H1 (cell line): ENCODE data around the gene SCYGR4. TPM values are rescaled to one million over a fixed set of nuclear protein-coding genes. Genes with fewer than 3 reads are reported as not detected.

ENCODE experiments used
- CTCF ChIA-PET: fragments of 300-600 bp; sonication (Branson Sonifier 250); formaldehyde crosslinking; loops from one replicate; lab custom pipeline; 2021; ENCODE audit not compliant: partially characterized antibody; lab: Charles Lee
- POLR2A ChIA-PET: fragments of 300-600 bp; sonication (Branson Sonifier 250); formaldehyde crosslinking; loops from one replicate; lab custom pipeline; 2021; ENCODE audit warnings: inconsistent platforms; ENCODE audit not compliant: partially characterized antibody; lab: Charles Lee
- DNase-seq, 2 experiments: peaks; one replicate each; pipeline versions ENCODE4 v3.0.0 to v3.0.0-alpha.2; 2010 to 2022; ENCODE audit warnings: low spot score in 2 of 2, low read depth in 1 of 2, mixed read lengths in 1 of 2
- FAIRE-seq: peaks from 2 replicates; lab custom pipeline; 2011; peaks lifted over from hg19 to GRCh38; lab: Jason Lieb, UNC
- H2AFZ ChIP-seq: 2 replicates; pipeline ENCODE4 v1.8.1; 2012; ENCODE audit warnings: low read length, inconsistent platforms
- H2AK5ac ChIP-seq: 2 replicates; pipeline ENCODE4 v1.6.1; 2013; ENCODE audit warnings: low read depth, low read length
- H2BK120ac ChIP-seq: replicated peaks from 2 replicates; pipeline ENCODE3; 2013; ENCODE audit warnings: low read depth, low read length, inconsistent platforms
- H2BK12ac ChIP-seq: 2 replicates; pipeline ENCODE4 v1.6.1; 2013; ENCODE audit warnings: low read depth, low read length
- H2BK15ac ChIP-seq: 2 replicates; pipeline ENCODE4 v1.6.1; 2013; ENCODE audit warnings: low read length
- H2BK20ac ChIP-seq: 2 replicates; pipeline ENCODE4 v1.6.1; 2013; ENCODE audit warnings: low read length
- H2BK5ac ChIP-seq: 2 replicates; pipeline ENCODE4 v1.6.1; 2013; ENCODE audit warnings: low read depth, low read length
- H3K14ac ChIP-seq: 2 replicates; pipeline ENCODE4 v1.6.1; 2013; ENCODE audit warnings: inconsistent platforms; ENCODE audit not compliant: insufficient read length
- H3K18ac ChIP-seq: 2 replicates; pipeline ENCODE4 v1.6.1; 2013; ENCODE audit warnings: low read length; ENCODE audit errors: extremely low read depth
- H3K23ac ChIP-seq: 2 replicates; pipeline ENCODE4 v1.6.1; 2013; ENCODE audit warnings: inconsistent platforms; ENCODE audit not compliant: insufficient read length
- H3K23me2 ChIP-seq: 2 replicates; pipeline ENCODE4 v1.6.1; 2013; ENCODE audit warnings: low read depth, low read length
- H3K27ac ChIP-seq: 2 replicates; pipeline ENCODE4 v1.6.1; 2011; ENCODE audit warnings: low read depth, low read length, inconsistent platforms
- H3K27me3 ChIP-seq, 4 experiments: replicated peaks in 1 of 4; 1 replicate in 1 of 4; 2 replicates in 3 of 4; pipeline versions ENCODE4 v1.6.1 to v1.8.1; 2011 to 2013; ENCODE audit warnings: low read length in 3 of 4, mild to moderate bottlenecking in 3 of 4, inconsistent platforms in 2 of 4, mixed read lengths in 2 of 4, moderate library complexity in 1 of 4; ENCODE audit not compliant: control insufficient read depth in 3 of 4, insufficient read depth in 3 of 4; ENCODE audit errors: extremely low read depth in 1 of 4
- H3K36me3 ChIP-seq, 4 experiments: 2 replicates each; pipeline versions ENCODE4 v1.6.1 to v1.8.1; 2011 to 2013; ENCODE audit warnings: mild to moderate bottlenecking in 4 of 4, low read length in 3 of 4, moderate library complexity in 2 of 4, control low read depth in 1 of 4, inconsistent platforms in 1 of 4; ENCODE audit not compliant: insufficient read depth in 4 of 4, control insufficient read depth in 2 of 4
- H3K4ac ChIP-seq: replicated peaks from 2 replicates; pipeline ENCODE3; 2013; ENCODE audit warnings: low read length, low read depth, mixed read lengths, inconsistent platforms; ENCODE audit not compliant: insufficient read length
- H3K4me1 ChIP-seq, 4 experiments: replicated peaks in 1 of 4; 1 replicate in 1 of 4; 2 replicates in 3 of 4; pipeline versions ENCODE4 v1.6.1 to v1.8.1; 2011 to 2013; ENCODE audit warnings: low read length in 3 of 4, inconsistent platforms in 2 of 4, mixed read lengths in 1 of 4; ENCODE audit not compliant: insufficient read depth in 4 of 4, control insufficient read depth in 3 of 4
- H3K4me2 ChIP-seq, 2 experiments: 2 replicates each; pipeline versions ENCODE4 v1.6.1 to v1.8.1; 2011 to 2013; ENCODE audit warnings: low read depth in 2 of 2, low read length in 2 of 2, control low read depth in 1 of 2, inconsistent platforms in 1 of 2, mild to moderate bottlenecking in 1 of 2; ENCODE audit not compliant: insufficient read depth in 1 of 2
- H3K4me3 ChIP-seq, 4 experiments: fragments of 200-600, 300-600 bp in 1 of 4; sonication (generic), shearing (Covaris generic), sonication (Bioruptor Twin) in 1 of 4; 2 replicates each; pipeline versions ENCODE4 v1.5.1 to v1.8.1; 2011 to 2016; ENCODE audit warnings: low read length in 4 of 4, low read depth in 3 of 4, control low read depth in 2 of 4, inconsistent platforms in 2 of 4, mild to moderate bottlenecking in 2 of 4, mixed read lengths in 1 of 4, moderate library complexity in 1 of 4; ENCODE audit not compliant: insufficient read depth in 2 of 4; ENCODE audit errors: extremely low read depth in 1 of 4
- H3K56ac ChIP-seq: replicated peaks from 2 replicates; pipeline ENCODE3; 2013; ENCODE audit warnings: low read depth, mild to moderate bottlenecking, mixed read lengths, low read length, inconsistent platforms; ENCODE audit not compliant: insufficient read length
- H3K79me1 ChIP-seq: 2 replicates; pipeline ENCODE4 v1.6.1; 2013; ENCODE audit warnings: low read depth, low read length, control low read depth
- H3K79me2 ChIP-seq, 2 experiments: 2 replicates each; pipeline versions ENCODE4 v1.6.1 to v1.8.1; 2012 to 2013; ENCODE audit warnings: low read length in 2 of 2, mild to moderate bottlenecking in 2 of 2, inconsistent platforms in 1 of 2; ENCODE audit not compliant: insufficient read depth in 2 of 2, control insufficient read depth in 1 of 2
- H3K9ac ChIP-seq, 4 experiments: replicated peaks in 1 of 4; 1 replicate in 1 of 4; 2 replicates in 3 of 4; pipeline versions ENCODE4 v1.6.1 to v1.8.1; 2011 to 2013; ENCODE audit warnings: low read depth in 3 of 4, low read length in 3 of 4, control low read depth in 2 of 4, mild to moderate bottlenecking in 2 of 4, moderate library complexity in 2 of 4, inconsistent platforms in 1 of 4; ENCODE audit errors: extremely low read depth in 1 of 4
- H3K9me3 ChIP-seq, 2 experiments: 2 replicates each; pipeline versions ENCODE4 v1.6.1 to v1.8.1; 2012 to 2013; ENCODE audit warnings: mild to moderate bottlenecking in 2 of 2, moderate library complexity in 2 of 2, control low read depth in 1 of 2, inconsistent platforms in 1 of 2, low read depth in 1 of 2, low read length in 1 of 2, mixed read lengths in 1 of 2; ENCODE audit not compliant: insufficient read depth in 2 of 2
- H4K20me1 ChIP-seq, 2 experiments: replicated peaks in 1 of 2; 2 replicates each; pipeline versions ENCODE3 to v1.8.1; 2011 to 2013; ENCODE audit warnings: inconsistent platforms in 2 of 2, low read length in 2 of 2, mild to moderate bottlenecking in 1 of 2; ENCODE audit not compliant: insufficient read depth in 2 of 2, control insufficient read depth in 1 of 2
- H4K5ac ChIP-seq: 2 replicates; pipeline ENCODE4 v1.6.1; 2013; ENCODE audit warnings: low read length, low read depth, mixed read lengths, inconsistent platforms; ENCODE audit not compliant: insufficient read length
- H4K8ac ChIP-seq: 2 replicates; pipeline ENCODE4 v1.8.0; 2013; ENCODE audit warnings: mild to moderate bottlenecking, moderate library complexity, low read length, inconsistent platforms; ENCODE audit not compliant: insufficient read depth; ENCODE audit errors: extremely low read depth
- H4K91ac ChIP-seq: replicated peaks from 2 replicates; pipeline ENCODE3; 2013; ENCODE audit warnings: low read length, mixed read lengths, inconsistent platforms; ENCODE audit not compliant: insufficient read length
- BACH1 ChIP-seq: IDR thresholded peaks from 2 replicates; pipeline ENCODE4 v1.6.1; 2012; ENCODE audit warnings: low read length, improper control_type of control experiment
- BRCA1 ChIP-seq: IDR thresholded peaks from 2 replicates; pipeline ENCODE4 v1.6.1; 2012; ENCODE audit warnings: low read depth, low read length, improper control_type of control experiment
- CEBPB ChIP-seq: IDR thresholded peaks from 2 replicates; pipeline ENCODE4 v1.6.1; 2012; ENCODE audit warnings: low read depth, low read length
- EZH2 ChIP-seq: fragments of 200-600 bp; sonication (generic); IDR thresholded peaks from 2 replicates; pipeline ENCODE4 v1.7.1; 2012; ENCODE audit warnings: low read depth, mild to moderate bottlenecking, moderate library complexity, low read length, inconsistent platforms; ENCODE audit not compliant: severe bottlenecking
- HDAC6 ChIP-seq: IDR thresholded peaks from one replicate; pipeline ENCODE4 v1.7.1; 2012; ENCODE audit warnings: low read depth, mild to moderate bottlenecking, inconsistent platforms, low read length, moderate library complexity
- JUND ChIP-seq: IDR thresholded peaks from 2 replicates; pipeline ENCODE4 v1.6.1; 2011; ENCODE audit warnings: mild to moderate bottlenecking, improper control_type of control experiment, low read length
- KDM1A ChIP-seq: fragments of 200-600, 300-600 bp; sonication (generic); IDR thresholded peaks from 2 replicates; pipeline ENCODE4 v1.7.1; 2016; ENCODE audit warnings: mild to moderate bottlenecking, low read length, borderline replicate concordance
- KDM4A ChIP-seq: IDR thresholded peaks from one replicate; pipeline ENCODE4 v1.7.1; 2012; ENCODE audit warnings: low read depth, mild to moderate bottlenecking, moderate library complexity, low read length, inconsistent platforms; ENCODE audit not compliant: severe bottlenecking
- KDM5A ChIP-seq: fragments of 200-600 bp; IDR thresholded peaks from 2 replicates; pipeline ENCODE4 v1.7.1; 2012; ENCODE audit warnings: mild to moderate bottlenecking, low read length, inconsistent platforms, mixed read lengths
- SAP30 ChIP-seq: fragments of 300-600 bp; sonication (generic); IDR thresholded peaks from 2 replicates; pipeline ENCODE4 v1.7.1; 2012; ENCODE audit warnings: low read length, moderate library complexity, mild to moderate bottlenecking, inconsistent platforms; ENCODE audit not compliant: insufficient read depth, insufficient replicate concordance
- SIRT6 ChIP-seq: IDR thresholded peaks from one replicate; pipeline ENCODE4 v1.7.1; 2012; ENCODE audit warnings: low read length, inconsistent platforms
- SUZ12 ChIP-seq: fragments of 200-600 bp; sonication (generic); IDR thresholded peaks from 2 replicates; pipeline ENCODE4 v1.6.1; 2012; ENCODE audit warnings: mild to moderate bottlenecking, inconsistent platforms, low read length, moderate library complexity, mixed read lengths
- ZNF274 ChIP-seq: IDR thresholded peaks from 2 replicates; pipeline ENCODE4 v1.7.0; 2012; ENCODE audit warnings: low read length, borderline replicate concordance; ENCODE audit errors: extremely low read depth
- WGBS, 2 experiments: shearing (Covaris generic) in 1 of 2; methylation state at CpG; one replicate each; pipeline versions ENCODE4 v1.1.6 to v1.1.7; 2013 to 2015; ENCODE audit warnings: low lambda C conversion rate in 2 of 2, mixed read lengths in 2 of 2, inconsistent platforms in 1 of 2, low coverage in 1 of 2, missing lambda C conversion rate in 1 of 2; ENCODE audit not compliant: insufficient replicate concordance in 2 of 2, insufficient coverage in 1 of 2, insufficient read length in 1 of 2; ENCODE audit errors: extremely low coverage in 1 of 2, missing lambda C conversion rate in 1 of 2; 5-methylcytosine and 5-hydroxymethylcytosine counted together
- polyA plus RNA-seq, 7 experiments: library from polyadenylated mRNA; depleted of rRNA in 3 of 7; stranded (reverse) in 5 of 7; unstranded in 2 of 7; fragments of >200 nt in 5 of 7; fragments of 200-250 nt in 2 of 7; gene quantifications; 1 replicate in 5 of 7; 2 replicates in 1 of 7; 4 replicates in 1 of 7; pipeline versions ENCODE4 v1.2.1 to v1.2.3, GENCODE V29; 2011 to 2013; ENCODE audit warnings: missing spikeins in 2 of 7, mixed read lengths in 2 of 7
- total RNA-seq: library from RNA; stranded (reverse); fragmentation: NEBNext Ultra II Directional; extraction: Animal tissue kit (Norgen Biotek cat#: 25700); gene quantifications from 2 replicates; pipeline ENCODE4 v1.2.1, GENCODE V29; 2021
- TF ChIP-seq, protein P1 (sequence below): IDR thresholded peaks from 2 replicates; pipeline ENCODE4 v1.6.1; 2012; ENCODE audit warnings: inconsistent platforms

SCYGR4 gene
- total and polyA plus RNA-seq, 2 of the 8 experiments (the other 6 are each of a cell fraction or from before 2014, with no cell fraction given), result not detected

DNA sequence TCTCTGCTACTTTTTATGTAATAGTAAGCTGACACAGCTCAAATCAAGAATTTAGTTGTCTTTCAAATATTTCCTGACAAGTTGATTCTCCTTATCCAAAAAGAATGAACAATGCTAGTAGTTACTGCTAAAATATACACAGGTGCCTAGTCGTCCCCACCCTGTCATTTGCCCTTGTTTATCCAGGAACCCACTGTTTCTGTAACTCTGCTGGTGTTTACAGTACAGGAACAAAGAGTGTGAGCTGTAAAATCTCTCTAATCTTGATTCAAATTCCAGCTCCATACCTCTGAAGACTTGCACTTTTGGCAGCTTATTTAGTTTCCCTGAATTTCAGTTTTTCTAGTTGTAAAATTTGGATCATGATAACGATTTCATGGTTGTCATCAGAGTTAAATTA, 39.7 kb upstream of the SCYGR4 start:
- POLR2A ChIA-PET, result no interaction called here

More for the DNA sequence above, 39.7 kb upstream of the SCYGR4 start:
- no peak overlapping the region for H3K9ac ChIP-seq
- H2BK5ac ChIP-seq, result no peak overlapping the region
- H3K36me3 ChIP-seq, result no peaks in the 10 kb centered on the region
- H3K4me2 ChIP-seq, result no peak overlapping the region
- DNase-seq, result no peak
- no peak overlapping the region for H2BK120ac ChIP-seq
- no peaks in the 10 kb centered on the region; the same call in 1 of the 2 replicates for H3K23me2 ChIP-seq
- TF ChIP-seq KDM1A (no peak), KDM4A (no peak), SAP30 (no peak), CEBPB (no peak), SIRT6 (no peak), BRCA1 (no peak), HDAC6 (no peak), KDM5A (no peak), ZNF274 (no peak), SUZ12 (no peak), JUND (no peak), BACH1 (no peak), EZH2 (no peak)
- TF ChIP-seq, protein P1, sequence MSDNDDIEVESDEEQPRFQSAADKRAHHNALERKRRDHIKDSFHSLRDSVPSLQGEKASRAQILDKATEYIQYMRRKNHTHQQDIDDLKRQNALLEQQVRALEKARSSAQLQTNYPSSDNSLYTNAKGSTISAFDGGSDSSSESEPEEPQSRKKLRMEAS, result no peak
- no peak overlapping the region for H4K8ac ChIP-seq
- no peak overlapping the region for H2AFZ ChIP-seq
- CTCF ChIA-PET, result interaction anchor here (0.7 to 1.9 kb wide), 4 partner anchors 11 to 285 kb away, joined by 3 to 5 read pairs (median 4); no protein-coding TSS in a partner anchor
- no peak overlapping the region for H2BK15ac ChIP-seq
- H3K14ac ChIP-seq, result no peak overlapping the region
- no peaks in the 10 kb centered on the region for H3K79me2 ChIP-seq
- H4K20me1 ChIP-seq, result no peaks in the 10 kb centered on the region
- no peak for FAIRE-seq
- H3K56ac ChIP-seq, result no peak overlapping the region
- H3K27me3 ChIP-seq, result no peaks in the 10 kb centered on the region
- H3K4me3 ChIP-seq, result no peak overlapping the region
- WGBS, 2 experiments, result 74% methylated on average over 2 of the region's 2 CpGs; no CpG with 5 or more reads in 1 of the 2 experiments
- no peak overlapping the region for H4K91ac ChIP-seq
- no peak overlapping the region for H2BK20ac ChIP-seq
- no peak overlapping the region for H4K5ac ChIP-seq
- H3K4me1 ChIP-seq, result 0 out of 7 replicates have a peak, but pooled peaks cover 0 to 3% (median 0%) of the 10 kb centered on the region in 4 experiments
- H2BK12ac ChIP-seq, result no peak overlapping the region
- no peaks in the 10 kb centered on the region for H3K79me1 ChIP-seq
- peaks cover 6 to 9% of the 10 kb centered on the region in 2 experiments; a peak in 3 of 4 replicates for H3K9me3 ChIP-seq
- no peak overlapping the region for H3K23ac ChIP-seq
- H3K27ac ChIP-seq, result no peak overlapping the region
- no peak overlapping the region for H3K18ac ChIP-seq
- no peak overlapping the region for H2AK5ac ChIP-seq
- no peak overlapping the region for H3K4ac ChIP-seq
